ENCODE measurements around the gene POMGNT2. TPM values are rescaled to one million over a fixed set of nuclear protein-coding genes. Genes with fewer than 3 reads are reported as not detected.

POMGNT2 gene
- total and polyA plus RNA-seq, 10 of the 15 experiments (the other 5 are each of a cell fraction or from before 2014, with no cell fraction given): 0.02 to 1.7 (median 0.17) TPM; not detected in 1

DNA sequence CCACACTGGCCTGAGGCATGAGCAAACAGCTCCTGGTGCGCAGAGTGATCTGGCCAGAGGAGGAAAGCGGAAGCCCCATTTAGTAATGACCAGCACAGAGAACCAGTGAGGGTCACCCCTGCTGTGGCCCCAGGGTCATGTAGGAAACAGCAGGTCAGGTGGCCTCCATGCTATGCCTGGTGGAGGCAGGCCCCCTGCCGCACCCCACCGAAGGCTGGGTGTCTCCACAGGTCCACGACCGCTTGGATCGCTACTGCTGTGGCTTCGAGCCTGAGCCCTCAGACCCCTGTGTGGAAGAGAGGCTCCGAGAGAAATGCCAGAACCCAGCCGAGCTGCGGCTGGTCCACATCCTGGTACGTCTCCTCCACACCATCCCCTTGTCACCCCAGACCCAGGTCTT lies 52.6 kb downstream of the POMGNT2 start (continued):
- no peak for TF ChIP-seq IKZF2 (IDR thresholded peaks at IDR 0.05)
- no peak for TF ChIP-seq POLR2AphosphoS5 (IDR thresholded peaks at IDR 0.05; ENCODE audit: low read length)
- TF ChIP-seq SUZ12 (IDR thresholded peaks at IDR 0.05; ENCODE audit: unreplicated experiment): no peak

DNA sequence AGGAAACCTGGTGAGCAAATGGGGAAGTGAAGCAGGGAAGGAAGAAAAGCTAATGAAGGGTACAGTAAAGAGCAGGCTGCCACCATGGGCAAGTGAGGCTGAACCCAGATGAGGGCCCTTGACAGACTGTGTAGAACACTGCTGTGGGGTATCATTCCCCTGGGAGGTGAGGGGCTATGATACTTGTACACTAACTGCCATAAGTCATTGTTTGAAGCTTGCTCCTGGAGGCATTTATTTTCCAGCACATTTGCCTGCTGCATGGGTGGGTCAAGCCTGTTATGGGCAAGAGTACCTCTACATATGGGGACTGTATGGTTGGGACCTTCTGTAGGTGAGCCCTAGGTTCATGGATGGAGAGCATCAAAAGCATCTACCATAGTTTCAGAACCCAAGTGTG lies 57.4 kb downstream of the POMGNT2 start:
- Histone ChIP-seq H4K20me1 (ENCODE audit: control insufficient read depth, insufficient read depth) (no peaks in the 10 kb centered on the region), H3K9me3 (replicated peaks; ENCODE audit: control insufficient read depth, insufficient read depth, low read length) (no peaks in the 10 kb centered on the region; the same call in 2 of the 3 replicates), H3K27ac (ENCODE audit: control insufficient read depth, insufficient read depth) (no peak overlapping the region), H3K4me3 (no peak overlapping the region), H3K4me2 (ENCODE audit: control insufficient read depth, insufficient read depth) (no peak overlapping the region), H3K4me1 (ENCODE audit: control insufficient read depth, insufficient read depth, low read length) (no peaks in the 10 kb centered on the region), H3K27me3 (replicated peaks in 1 of 2; ENCODE audit: control insufficient read depth in 2 of 2, insufficient read depth in 2 of 2, low read length in 1 of 2) (no peaks in the 10 kb centered on the region), H3K36me3 (ENCODE audit: control insufficient read depth in 2 of 2, insufficient read depth in 2 of 2, low read length in 1 of 2) (no peaks in the 10 kb centered on the region), H2AFZ (ENCODE audit: control insufficient read depth, low read depth, low read length) (no peak overlapping the region), H3K9ac (ENCODE audit: control insufficient read depth, insufficient read depth, low read length) (no peak overlapping the region), H3K79me2 (ENCODE audit: control insufficient read depth, insufficient read depth, low read length) (no peaks in the 10 kb centered on the region)
- FAIRE-seq (no peak), DNase-seq (ENCODE audit: low read depth, low spot score) (no peak), ATAC-seq (no peak)
- TF ChIP-seq CBX3 (IDR thresholded peaks at IDR 0.05; ENCODE audit: borderline replicate concordance, low read depth) (no peak), POLR2A (IDR thresholded peaks at IDR 0.05; ENCODE audit: low read depth, low read length) (no peak), CHD1 (IDR thresholded peaks at IDR 0.05; ENCODE audit: low read depth, low read length) (no peak), TCF3 (IDR thresholded peaks at IDR 0.05; ENCODE audit: borderline replicate concordance, insufficient read depth, low read depth, low read length) (no peak)
- TF ChIP-seq, protein P1, sequence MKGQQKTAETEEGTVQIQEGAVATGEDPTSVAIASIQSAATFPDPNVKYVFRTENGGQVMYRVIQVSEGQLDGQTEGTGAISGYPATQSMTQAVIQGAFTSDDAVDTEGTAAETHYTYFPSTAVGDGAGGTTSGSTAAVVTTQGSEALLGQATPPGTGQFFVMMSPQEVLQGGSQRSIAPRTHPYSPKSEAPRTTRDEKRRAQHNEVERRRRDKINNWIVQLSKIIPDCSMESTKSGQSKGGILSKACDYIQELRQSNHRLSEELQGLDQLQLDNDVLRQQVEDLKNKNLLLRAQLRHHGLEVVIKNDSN (IDR thresholded peaks at IDR 0.05; ENCODE audit: borderline replicate concordance, extremely low read length, insufficient read depth, low read depth, low read length): no peak
- TF ChIP-seq, protein P2, sequence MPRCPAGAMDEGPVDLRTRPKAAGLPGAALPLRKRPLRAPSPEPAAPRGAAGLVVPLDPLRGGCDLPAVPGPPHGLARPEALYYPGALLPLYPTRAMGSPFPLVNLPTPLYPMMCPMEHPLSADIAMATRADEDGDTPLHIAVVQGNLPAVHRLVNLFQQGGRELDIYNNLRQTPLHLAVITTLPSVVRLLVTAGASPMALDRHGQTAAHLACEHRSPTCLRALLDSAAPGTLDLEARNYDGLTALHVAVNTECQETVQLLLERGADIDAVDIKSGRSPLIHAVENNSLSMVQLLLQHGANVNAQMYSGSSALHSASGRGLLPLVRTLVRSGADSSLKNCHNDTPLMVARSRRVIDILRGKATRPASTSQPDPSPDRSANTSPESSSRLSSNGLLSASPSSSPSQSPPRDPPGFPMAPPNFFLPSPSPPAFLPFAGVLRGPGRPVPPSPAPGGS (IDR thresholded peaks at IDR 0.05; ENCODE audit: borderline replicate concordance, insufficient read depth, low read depth, low read length, poor library complexity, severe bottlenecking): no peak
- TF ChIP-seq, protein P3, sequence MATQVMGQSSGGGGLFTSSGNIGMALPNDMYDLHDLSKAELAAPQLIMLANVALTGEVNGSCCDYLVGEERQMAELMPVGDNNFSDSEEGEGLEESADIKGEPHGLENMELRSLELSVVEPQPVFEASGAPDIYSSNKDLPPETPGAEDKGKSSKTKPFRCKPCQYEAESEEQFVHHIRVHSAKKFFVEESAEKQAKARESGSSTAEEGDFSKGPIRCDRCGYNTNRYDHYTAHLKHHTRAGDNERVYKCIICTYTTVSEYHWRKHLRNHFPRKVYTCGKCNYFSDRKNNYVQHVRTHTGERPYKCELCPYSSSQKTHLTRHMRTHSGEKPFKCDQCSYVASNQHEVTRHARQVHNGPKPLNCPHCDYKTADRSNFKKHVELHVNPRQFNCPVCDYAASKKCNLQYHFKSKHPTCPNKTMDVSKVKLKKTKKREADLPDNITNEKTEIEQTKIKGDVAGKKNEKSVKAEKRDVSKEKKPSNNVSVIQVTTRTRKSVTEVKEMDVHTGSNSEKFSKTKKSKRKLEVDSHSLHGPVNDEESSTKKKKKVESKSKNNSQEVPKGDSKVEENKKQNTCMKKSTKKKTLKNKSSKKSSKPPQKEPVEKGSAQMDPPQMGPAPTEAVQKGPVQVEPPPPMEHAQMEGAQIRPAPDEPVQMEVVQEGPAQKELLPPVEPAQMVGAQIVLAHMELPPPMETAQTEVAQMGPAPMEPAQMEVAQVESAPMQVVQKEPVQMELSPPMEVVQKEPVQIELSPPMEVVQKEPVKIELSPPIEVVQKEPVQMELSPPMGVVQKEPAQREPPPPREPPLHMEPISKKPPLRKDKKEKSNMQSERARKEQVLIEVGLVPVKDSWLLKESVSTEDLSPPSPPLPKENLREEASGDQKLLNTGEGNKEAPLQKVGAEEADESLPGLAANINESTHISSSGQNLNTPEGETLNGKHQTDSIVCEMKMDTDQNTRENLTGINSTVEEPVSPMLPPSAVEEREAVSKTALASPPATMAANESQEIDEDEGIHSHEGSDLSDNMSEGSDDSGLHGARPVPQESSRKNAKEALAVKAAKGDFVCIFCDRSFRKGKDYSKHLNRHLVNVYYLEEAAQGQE (IDR thresholded peaks at IDR 0.05; ENCODE audit: low read depth, low read length): no peak
- in situ Hi-C loops (cut with MboI) (no loop called here), intact Hi-C loops (cut with micrococcal nuclease; ENCODE audit: unreplicated experiment) (no loop called here)
- BruUV-seq (replicated peaks): no TSS peak
- ChIA-PET POLR2A (no interaction called here), RAD21 (ENCODE audit: unreplicated experiment) (no interaction called here), SMC1A (ENCODE audit: uncharacterized antibody, unreplicated experiment) (no interaction called here), CTCF (no interaction called here)
